Measurements from ENCODE around the gene PLEKHG1. TPM values are rescaled to one million over a fixed set of nuclear protein-coding genes. Genes with fewer than 3 reads are reported as not detected.
A peak's percentile ranks its signal among the peaks of the same experiment; 100 is the strongest.

Gene PLEKHG1
- total and polyA plus RNA-seq, 4 donors: 7.7 to 42.0 (median 24.4) TPM

GRCh38 chr6:150617062-150617461, 17.4 kb downstream of the PLEKHG1 start:
- DNase-seq (no peak), ATAC-seq (ENCODE audit: insufficient read depth, low FRiP score) (no peak)
- peak overlapping the region in 1 of 2 donors; percentile 34 for H3K27ac ChIP-seq (ENCODE audit: low read depth in 1 of 2, low read length in 1 of 2)
- no peaks in the 10 kb centered on the region for H3K9me3 ChIP-seq (ENCODE audit: control insufficient read depth in 4 of 4, insufficient read depth in 3 of 4, low read length in 3 of 4)
- H3K9ac ChIP-seq (ENCODE audit: insufficient read depth in 1 of 2, low read length in 2 of 2): no peak overlapping the region
- H3K4me3 ChIP-seq: no peak overlapping the region
- 66 to 80% methylated on average over 3 of the region's 3 CpGs for WGBS, 2 donors
- no peaks in the 10 kb centered on the region for H3K27me3 ChIP-seq (ENCODE audit: control insufficient read depth in 3 of 3, insufficient read depth in 3 of 3, low read length in 2 of 3)
- peaks cover 4 to 20% (median 9%) of the 10 kb centered on the region in 5 donors for H3K4me1 ChIP-seq (ENCODE audit: control insufficient read depth in 5 of 5, insufficient read depth in 5 of 5, low read length in 5 of 5)
- TF ChIP-seq, protein P1, sequence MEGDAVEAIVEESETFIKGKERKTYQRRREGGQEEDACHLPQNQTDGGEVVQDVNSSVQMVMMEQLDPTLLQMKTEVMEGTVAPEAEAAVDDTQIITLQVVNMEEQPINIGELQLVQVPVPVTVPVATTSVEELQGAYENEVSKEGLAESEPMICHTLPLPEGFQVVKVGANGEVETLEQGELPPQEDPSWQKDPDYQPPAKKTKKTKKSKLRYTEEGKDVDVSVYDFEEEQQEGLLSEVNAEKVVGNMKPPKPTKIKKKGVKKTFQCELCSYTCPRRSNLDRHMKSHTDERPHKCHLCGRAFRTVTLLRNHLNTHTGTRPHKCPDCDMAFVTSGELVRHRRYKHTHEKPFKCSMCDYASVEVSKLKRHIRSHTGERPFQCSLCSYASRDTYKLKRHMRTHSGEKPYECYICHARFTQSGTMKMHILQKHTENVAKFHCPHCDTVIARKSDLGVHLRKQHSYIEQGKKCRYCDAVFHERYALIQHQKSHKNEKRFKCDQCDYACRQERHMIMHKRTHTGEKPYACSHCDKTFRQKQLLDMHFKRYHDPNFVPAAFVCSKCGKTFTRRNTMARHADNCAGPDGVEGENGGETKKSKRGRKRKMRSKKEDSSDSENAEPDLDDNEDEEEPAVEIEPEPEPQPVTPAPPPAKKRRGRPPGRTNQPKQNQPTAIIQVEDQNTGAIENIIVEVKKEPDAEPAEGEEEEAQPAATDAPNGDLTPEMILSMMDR (IDR thresholded peaks at IDR 0.05; ENCODE audit: control extremely low read depth, extremely low read depth): no peak
- no peaks in the 10 kb centered on the region for H3K36me3 ChIP-seq (ENCODE audit: control insufficient read depth in 4 of 4, insufficient read depth in 4 of 4, low read length in 4 of 4)

- Histone ChIP-seq H3K27me3 (ENCODE audit: control insufficient read depth in 3 of 3, insufficient read depth in 3 of 3, low read length in 2 of 3) (no peaks in the 10 kb centered on the region), H3K9ac (ENCODE audit: insufficient read depth in 1 of 2, low read length in 2 of 2) (no peak overlapping the region), H3K9me3 (ENCODE audit: control insufficient read depth in 4 of 4, insufficient read depth in 3 of 4, low read length in 3 of 4) (no peaks in the 10 kb centered on the region), H3K36me3 (ENCODE audit: control insufficient read depth in 4 of 4, insufficient read depth in 4 of 4, low read length in 4 of 4) (no peaks in the 10 kb centered on the region), H3K4me1 (ENCODE audit: control insufficient read depth in 5 of 5, insufficient read depth in 5 of 5, low read length in 5 of 5) (peaks cover 4 to 20% (median 12%) of the 10 kb centered on the region in 5 donors), H3K4me3 (no peak overlapping the region), H3K27ac (ENCODE audit: low read depth in 1 of 2, low read length in 1 of 2) (peak overlapping the region in 1 of 2 donors; percentile 34)
- TF ChIP-seq, protein P1 (IDR thresholded peaks at IDR 0.05; ENCODE audit: control extremely low read depth, extremely low read depth): no peak
- WGBS, 2 donors: 74 to 81% methylated on average over 6 of the region's 6 CpGs
- no peak for ATAC-seq (ENCODE audit: insufficient read depth, low FRiP score)
- peak in 1 of 3 donors; percentile 52 for DNase-seq
Observed at GRCh38 chr6:150617496-150618460, 18.1 kb downstream of the PLEKHG1 start.

GRCh38 chr6:150619275-150619674, 19.6 kb downstream of the PLEKHG1 start:
- TF ChIP-seq, protein P1 (IDR thresholded peaks at IDR 0.05; ENCODE audit: control extremely low read depth, extremely low read depth): no peak
- H3K9ac ChIP-seq (ENCODE audit: insufficient read depth in 1 of 2, low read length in 2 of 2): no peak overlapping the region
- H3K4me3 ChIP-seq: no peak overlapping the region
- ATAC-seq (ENCODE audit: insufficient read depth, low FRiP score): no peak
- H3K9me3 ChIP-seq (ENCODE audit: control insufficient read depth in 4 of 4, insufficient read depth in 3 of 4, low read length in 3 of 4): no peaks in the 10 kb centered on the region
- no peak for DNase-seq
- 96 to 98% methylated on average over 3 of the region's 3 CpGs for WGBS, 2 donors
- H3K27me3 ChIP-seq (ENCODE audit: control insufficient read depth in 3 of 3, insufficient read depth in 3 of 3, low read length in 2 of 3): no peaks in the 10 kb centered on the region
- H3K36me3 ChIP-seq (ENCODE audit: control insufficient read depth in 4 of 4, insufficient read depth in 4 of 4, low read length in 4 of 4): peaks cover 0 to 2% (median 0%) of the 10 kb centered on the region in 4 donors
- no peak overlapping the region for H3K27ac ChIP-seq (ENCODE audit: low read depth in 1 of 2, low read length in 1 of 2)
- H3K4me1 ChIP-seq (ENCODE audit: control insufficient read depth in 5 of 5, insufficient read depth in 5 of 5, low read length in 5 of 5): peaks cover 4 to 20% (median 11%) of the 10 kb centered on the region in 5 donors
